Measurements from ENCODE around the gene MRGPRE. TPM values are rescaled to one million over a fixed set of nuclear protein-coding genes. Genes with fewer than 3 reads are reported as not detected.

MRGPRE gene
- total RNA-seq, 1 experiment from 2014 or later, result not detected

DNA sequence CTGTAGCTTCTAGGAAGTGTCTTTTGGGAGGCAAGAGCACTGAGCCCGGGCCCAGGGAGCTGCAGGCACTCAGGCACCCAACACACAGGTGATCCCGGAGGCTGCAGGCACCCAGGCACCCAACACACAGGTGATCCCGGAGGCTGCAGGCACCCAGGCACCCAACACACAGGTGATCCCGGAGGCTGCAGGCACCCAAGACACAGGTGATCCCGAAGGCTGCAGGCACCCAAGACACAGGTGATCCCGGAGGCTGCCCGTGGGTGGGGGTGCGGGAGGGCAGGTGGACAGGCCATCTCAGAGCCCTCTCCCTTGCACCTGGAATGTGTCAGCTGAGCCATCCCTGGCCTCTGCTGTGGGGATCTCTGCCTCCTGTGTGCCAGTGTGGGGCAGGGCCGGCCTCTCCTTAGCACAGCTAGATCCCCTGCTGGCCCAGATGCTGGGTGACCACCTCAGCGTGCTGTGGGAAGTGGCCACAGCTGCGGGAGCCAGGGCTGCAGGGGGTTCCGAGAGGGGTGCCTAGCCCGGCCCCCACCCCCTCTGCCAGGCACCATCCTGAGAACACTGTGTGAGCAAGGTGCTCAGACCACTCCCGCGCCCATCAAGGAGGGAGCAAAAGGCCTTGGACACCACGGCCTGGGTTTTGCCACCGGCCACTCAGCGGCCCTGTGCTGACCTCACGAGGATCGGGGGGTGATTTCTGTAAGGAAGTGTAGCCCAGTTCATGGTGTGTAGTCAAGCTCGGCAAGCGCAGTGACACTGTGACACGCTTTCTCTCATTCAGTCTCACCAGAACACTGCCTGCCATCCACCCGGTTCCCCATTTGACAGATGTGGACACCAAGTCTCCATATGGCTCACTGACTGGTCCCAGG, 27.8 kb downstream of the MRGPRE start:
- no peaks in the 10 kb centered on the region for H3K79me2 ChIP-seq (ENCODE audit: low read length)
- ChIA-PET POLR2A (ENCODE audit: unreplicated experiment) (no interaction called here), CTCF (no interaction called here)
- H3K4me1 ChIP-seq (ENCODE audit: insufficient read depth, low read length), result no peaks in the 10 kb centered on the region
- H3K4me2 ChIP-seq (ENCODE audit: low read length), result no peak overlapping the region
- H3K36me3 ChIP-seq (ENCODE audit: low read depth, low read length), result no peaks in the 10 kb centered on the region
- H3K4me3 ChIP-seq (ENCODE audit: low read length), result no peak overlapping the region
- no peaks in the 10 kb centered on the region for H4K20me1 ChIP-seq (ENCODE audit: low read length)
- H3K27me3 ChIP-seq (ENCODE audit: low read length), result peaks cover 33% of the 10 kb centered on the region
- no peak for TF ChIP-seq EZH2phosphoT487 (IDR thresholded peaks at IDR 0.05; ENCODE audit: borderline replicate concordance, low read length)
- TF ChIP-seq CTCF (conservative IDR thresholded peaks at IDR 0.05; ENCODE audit: low read depth, low read length), result no peak
- no peak for TF ChIP-seq EZH2 (IDR thresholded peaks at IDR 0.05; ENCODE audit: low read length, unreplicated experiment)
- no peak overlapping the region for H3K27ac ChIP-seq (ENCODE audit: low read length)
- DNase-seq (no peak), ATAC-seq (no peak)
- intact Hi-C loops (cut with micrococcal nuclease), result no loop called here
- no peak overlapping the region for H2AFZ ChIP-seq (ENCODE audit: low read length)
- H3F3A ChIP-seq (ENCODE audit: low read length, unreplicated experiment), result no peaks in the 10 kb centered on the region
- BruUV-seq (replicated peaks), result no TSS peak
- no peaks in the 10 kb centered on the region for H3K9me3 ChIP-seq (ENCODE audit: low read length)
- H3K9me2 ChIP-seq (replicated peaks; ENCODE audit: low read length), result no peaks in the 10 kb centered on the region
- no peak overlapping the region for H3K9ac ChIP-seq (ENCODE audit: low read length)

DNA sequence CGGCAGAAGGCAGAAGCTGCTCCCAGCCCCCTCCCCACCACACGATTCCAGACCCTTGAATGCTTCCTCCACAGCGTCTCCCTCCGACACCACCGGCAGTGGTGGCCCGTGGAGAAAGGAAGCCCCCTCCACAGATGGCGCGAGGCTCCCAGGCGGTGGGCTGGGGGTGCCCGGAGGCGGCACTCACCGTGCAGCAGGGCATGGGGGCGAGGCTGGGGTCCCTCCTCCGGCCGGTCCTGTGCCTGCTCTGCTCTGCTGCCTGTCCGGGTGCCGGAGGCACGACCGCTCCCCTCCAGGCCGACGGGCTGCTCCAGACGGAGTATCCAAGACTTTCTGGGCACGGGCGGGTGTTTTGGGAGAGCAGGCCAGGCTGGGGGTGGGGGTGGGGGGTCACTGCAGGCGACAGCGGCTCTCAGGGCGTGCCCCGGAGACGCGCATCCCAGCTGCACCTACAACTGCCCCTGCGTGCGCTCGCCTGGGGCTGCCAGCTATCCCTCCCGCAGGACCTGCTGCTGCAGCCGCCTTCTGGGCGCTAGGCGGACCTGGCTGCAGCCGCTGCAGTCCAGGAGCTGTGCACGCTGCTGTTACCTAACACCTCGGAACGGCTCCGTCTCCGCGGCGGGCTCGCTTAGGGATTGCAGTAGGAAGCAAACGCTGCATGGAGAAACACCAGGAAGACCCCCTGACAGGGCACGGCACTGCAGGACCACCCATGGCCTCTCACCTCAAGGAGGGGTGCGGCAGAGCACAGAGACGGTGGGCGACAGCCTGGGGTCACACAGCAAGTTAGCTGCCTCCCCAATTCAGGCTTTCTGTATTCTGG, 28.8 kb downstream of the MRGPRE start:
- peaks cover 33% of the 10 kb centered on the region for H3K27me3 ChIP-seq (ENCODE audit: low read length)
- no peak overlapping the region for H3K4me3 ChIP-seq (ENCODE audit: low read length)
- no peak overlapping the region for H3K9ac ChIP-seq (ENCODE audit: low read length)
- H2AFZ ChIP-seq (ENCODE audit: low read length), result no peak overlapping the region
- CTCF ChIA-PET, result no interaction called here
- H4K20me1 ChIP-seq (ENCODE audit: low read length), result no peaks in the 10 kb centered on the region
- BruUV-seq (replicated peaks), result no TSS peak
- no peaks in the 10 kb centered on the region for H3K9me2 ChIP-seq (replicated peaks; ENCODE audit: low read length)
- ATAC-seq, result peak; percentile 90
- H3K9me3 ChIP-seq (ENCODE audit: low read length), result no peaks in the 10 kb centered on the region
- no peak overlapping the region for H3K27ac ChIP-seq (ENCODE audit: low read length)
- intact Hi-C loops (cut with micrococcal nuclease), result no loop called here
- POLR2A ChIA-PET (ENCODE audit: unreplicated experiment), result no interaction called here
- DNase-seq, result peak; percentile 45
- H3K79me2 ChIP-seq (ENCODE audit: low read length), result no peaks in the 10 kb centered on the region
- H3F3A ChIP-seq (ENCODE audit: low read length, unreplicated experiment), result no peaks in the 10 kb centered on the region
- TF ChIP-seq CTCF (conservative IDR thresholded peaks at IDR 0.05; ENCODE audit: low read depth, low read length) (peak; percentile 16; the same call in 1 of the 2 replicates), EZH2 (IDR thresholded peaks at IDR 0.05; ENCODE audit: low read length, unreplicated experiment) (no peak)
- peak overlapping the region; percentile 37 for H3K4me2 ChIP-seq (ENCODE audit: low read length)
- H3K36me3 ChIP-seq (ENCODE audit: low read depth, low read length), result no peaks in the 10 kb centered on the region
- H3K4me1 ChIP-seq (ENCODE audit: insufficient read depth, low read length), result no peaks in the 10 kb centered on the region
